GM23338 (cell line): ENCODE results near the gene KRTAP3-2. TPM values are rescaled to one million over a fixed set of nuclear protein-coding genes. Genes with fewer than 3 reads are reported as not detected.

Experiments
- ATAC-seq: fragments of 200-7000 bp; cut with Tn5 transposase; 3 replicates; pipeline ENCODE4 v1.9.1; 2020
- DNase-seq: peaks from one replicate; pipeline ENCODE4 v3.0.0-alpha.2; 2015; ENCODE audit warnings: low spot score
- H2AFZ ChIP-seq: fragments of 200-600 bp; sonication (generic); 2 replicates; pipeline ENCODE4 v1.8.0; 2016; ENCODE audit warnings: antibody characterized with exemption, mild to moderate bottlenecking, moderate library complexity
- H3F3A ChIP-seq: fragments of 200-600 bp; sonication (generic); replicated peaks from 2 replicates; pipeline ENCODE4 v1.8.0; 2017; ENCODE audit warnings: antibody characterized with exemption, mixed run types, low read depth
- H3K27ac ChIP-seq: fragments of 200-600 bp; sonication (generic); 2 replicates; pipeline ENCODE4 v1.6.1; 2016; ENCODE audit warnings: low read depth
- H3K27me3 ChIP-seq: fragments of 200-600 bp; sonication (generic); 2 replicates; pipeline ENCODE4 v1.8.0; 2016; ENCODE audit warnings: mild to moderate bottlenecking, mixed run types, moderate library complexity; ENCODE audit not compliant: insufficient read depth
- H3K36me3 ChIP-seq: fragments of 200-600 bp; sonication (generic); 2 replicates; pipeline ENCODE4 v1.8.0; 2016; ENCODE audit warnings: mild to moderate bottlenecking; ENCODE audit not compliant: insufficient read depth
- H3K4me1 ChIP-seq: fragments of 200-600 bp; sonication (generic); 2 replicates; pipeline ENCODE4 v1.8.0; 2016; ENCODE audit warnings: mild to moderate bottlenecking, moderate library complexity; ENCODE audit not compliant: insufficient read depth
- H3K4me2 ChIP-seq: fragments of 200-600 bp; sonication (generic); 2 replicates; pipeline ENCODE4 v1.7.1; 2017; ENCODE audit warnings: mixed run types
- H3K4me3 ChIP-seq: fragments of 200-600 bp; sonication (generic); 2 replicates; pipeline ENCODE4 v1.6.1; 2016; ENCODE audit warnings: mixed run types
- H3K79me2 ChIP-seq: fragments of 200-600 bp; sonication (generic); replicated peaks from 2 replicates; pipeline ENCODE4 v1.8.0; 2017; ENCODE audit warnings: mild to moderate bottlenecking; ENCODE audit not compliant: insufficient read depth
- H3K9me2 ChIP-seq: fragments of 200-600 bp; sonication (generic); 2 replicates; pipeline ENCODE4 v1.8.0; 2017; ENCODE audit not compliant: insufficient read depth
- H4K20me1 ChIP-seq: fragments of 200-600 bp; sonication (generic); replicated peaks from 2 replicates; pipeline ENCODE4 v1.8.0; 2017; ENCODE audit warnings: mild to moderate bottlenecking; ENCODE audit not compliant: insufficient read depth
- H3K27ac Mint-ChIP-seq: 2 replicates; pipeline ENCODE4 v1.8.0; 2020; ENCODE audit warnings: inconsistent platforms, mild to moderate bottlenecking, moderate library complexity, mixed read lengths
- H3K27me3 Mint-ChIP-seq: 3 replicates; pipeline ENCODE4 v1.8.0; 2022; ENCODE audit warnings: low read depth, mild to moderate bottlenecking, moderate library complexity, mixed read lengths, inconsistent platforms; ENCODE audit not compliant: insufficient read depth, poor library complexity
- H3K36me3 Mint-ChIP-seq: 3 replicates; pipeline ENCODE4 v1.8.0; 2021; ENCODE audit warnings: low read depth, mild to moderate bottlenecking, inconsistent platforms, moderate library complexity, mixed read lengths
- H3K4me1 Mint-ChIP-seq: 3 replicates; pipeline ENCODE4 v1.8.0; 2020; ENCODE audit warnings: mild to moderate bottlenecking, inconsistent platforms, mixed read lengths
- H3K4me3 Mint-ChIP-seq: 3 replicates; pipeline ENCODE4 v1.8.0; 2021; ENCODE audit warnings: moderate library complexity, mild to moderate bottlenecking, inconsistent platforms, mixed read lengths
- H3K9me3 Mint-ChIP-seq: 3 replicates; pipeline ENCODE4 v1.8.0; 2020; ENCODE audit warnings: moderate library complexity, mild to moderate bottlenecking, inconsistent platforms, mixed read lengths
- CREB1 ChIP-seq: fragments of 250-450 bp; sonication (Bioruptor Pico); IDR thresholded peaks from 2 replicates; pipeline ENCODE4 v1.5.0; 2020; ENCODE audit warnings: low read depth, mild to moderate bottlenecking, moderate library complexity
- CTCF ChIP-seq, 2 experiments: fragments of 200-600 bp in 1 of 2; sonication (generic) in 1 of 2; conservative IDR thresholded peaks; 2 replicates each; pipeline versions ENCODE4 v1.5.1 to v1.6.1; 2016 to 2017; ENCODE audit warnings: antibody characterized with exemption in 2 of 2, low read depth in 2 of 2, mild to moderate bottlenecking in 2 of 2, moderate library complexity in 1 of 2
- ETS1 ChIP-seq: IDR thresholded peaks from 2 replicates; pipeline ENCODE4 v1.6.1; 2016; ENCODE audit warnings: antibody characterized with exemption
- EZH2 ChIP-seq: fragments of 200-600 bp; sonication (generic); IDR thresholded peaks from one replicate; pipeline ENCODE4 v1.8.0; 2017; ENCODE audit warnings: antibody characterized with exemption, mild to moderate bottlenecking, low read depth; ENCODE audit not compliant: unreplicated experiment
- EZH2phosphoT487 ChIP-seq: fragments of 200-600 bp; sonication (generic); IDR thresholded peaks from one replicate; pipeline ENCODE4 v1.8.1; 2018; ENCODE audit warnings: antibody characterized with exemption; ENCODE audit not compliant: unreplicated experiment
- JUNB ChIP-seq: IDR thresholded peaks from one replicate; pipeline ENCODE4 v1.6.1; 2016; ENCODE audit warnings: antibody characterized with exemption; ENCODE audit not compliant: unreplicated experiment
- NANOG ChIP-seq: IDR thresholded peaks from 2 replicates; pipeline ENCODE4 v1.6.1; 2016; ENCODE audit warnings: antibody characterized with exemption, borderline replicate concordance
- POLR2AphosphoS5 ChIP-seq: IDR thresholded peaks from 2 replicates; pipeline ENCODE4 v1.6.1; 2016; ENCODE audit warnings: antibody characterized with exemption, low read depth
- STAT1 ChIP-seq: IDR thresholded peaks from one replicate; pipeline ENCODE4 v1.6.1; 2016; ENCODE audit warnings: antibody characterized with exemption; ENCODE audit not compliant: unreplicated experiment
- ZNF331 ChIP-seq: fragments of 250-450 bp; sonication (Bioruptor Pico); IDR thresholded peaks from 2 replicates; pipeline ENCODE4 v1.5.0; 2020; ENCODE audit warnings: low read depth, mild to moderate bottlenecking, moderate library complexity
- polyA plus RNA-seq: library from polyadenylated mRNA; unstranded; fragments of >200 nt; fragmentation: Nextera tagmentation; extraction: Ambion mirVana; gene quantifications from 2 replicates; pipeline ENCODE4 v1.2.1, GENCODE V29; 2016
- total RNA-seq: library from RNA; depleted of rRNA; stranded (reverse); fragments of >200 nt; shearing (Covaris generic); gene quantifications from 2 replicates; pipeline ENCODE4 v1.2.3, GENCODE V29; 2014
- TF ChIP-seq, protein P1 (sequence below): fragments of 250-450 bp; sonication (Bioruptor Pico); IDR thresholded peaks from 2 replicates; pipeline ENCODE4 v1.5.0; 2020; ENCODE audit warnings: mild to moderate bottlenecking, moderate library complexity

Gene KRTAP3-2
- total and polyA plus RNA-seq, 2 experiments from 2014 or later, result not detected

DNA sequence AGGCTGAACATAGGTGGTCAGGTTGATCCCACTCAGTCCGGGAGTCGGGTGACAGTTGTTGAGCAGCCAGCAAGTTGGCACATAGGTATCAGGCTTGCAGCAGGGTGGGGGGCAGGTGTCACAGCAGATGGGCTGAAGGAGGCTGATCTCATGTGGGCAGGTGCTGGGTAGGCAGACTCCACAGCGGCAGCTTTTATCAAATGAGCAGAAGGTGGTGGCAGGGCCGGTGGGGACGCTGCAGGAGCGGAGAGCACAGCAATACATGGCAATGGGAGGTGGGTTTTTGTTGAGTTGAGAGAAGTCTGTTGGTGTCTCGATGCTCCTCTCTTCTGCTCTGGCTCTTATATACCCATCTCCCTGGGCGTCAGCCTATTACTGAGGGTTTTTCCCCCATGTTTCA is 9.1 kb upstream of the KRTAP3-2 start, which contains the start of gene KRTAP3-1:
Gene KRTAP3-1 (minus strand): TSS at position 318 of the 400 bp plus-strand sequence. CDS start 54 bp downstream, at position 264.
- H3K36me3 ChIP-seq, result no peaks in the 10 kb centered on the region
- no peaks in the 10 kb centered on the region; the same call in 1 of the 2 replicates for H3K9me2 ChIP-seq
- no peak within 1 kb of the TSS for H3K27ac ChIP-seq
- no peaks in the 10 kb centered on the region for H3F3A ChIP-seq
- Mint-ChIP-seq H3K9me3 (no peaks in the 10 kb centered on the region), H3K27me3 (peaks cover 1% of the 10 kb centered on the region), H3K4me3 (no peak within 1 kb of the TSS), H3K36me3 (no peaks in the 10 kb centered on the region), H3K4me1 (peaks cover 10% of the 10 kb centered on the region; the same call in 2 of the 3 replicates), H3K27ac (no peak within 1 kb of the TSS)
- H4K20me1 ChIP-seq, result no peaks in the 10 kb centered on the region
- no peak within 1 kb of the TSS for H2AFZ ChIP-seq
- H3K79me2 ChIP-seq, result no peaks in the 10 kb centered on the region
- TF ChIP-seq STAT1, result no peak
- no peak for TF ChIP-seq CREB1
- no peak for TF ChIP-seq EZH2phosphoT487
- TF ChIP-seq ETS1, result no peak
- no peak for TF ChIP-seq ZNF331 (CRISPR knock-in tag)
- TF ChIP-seq, protein P1, sequence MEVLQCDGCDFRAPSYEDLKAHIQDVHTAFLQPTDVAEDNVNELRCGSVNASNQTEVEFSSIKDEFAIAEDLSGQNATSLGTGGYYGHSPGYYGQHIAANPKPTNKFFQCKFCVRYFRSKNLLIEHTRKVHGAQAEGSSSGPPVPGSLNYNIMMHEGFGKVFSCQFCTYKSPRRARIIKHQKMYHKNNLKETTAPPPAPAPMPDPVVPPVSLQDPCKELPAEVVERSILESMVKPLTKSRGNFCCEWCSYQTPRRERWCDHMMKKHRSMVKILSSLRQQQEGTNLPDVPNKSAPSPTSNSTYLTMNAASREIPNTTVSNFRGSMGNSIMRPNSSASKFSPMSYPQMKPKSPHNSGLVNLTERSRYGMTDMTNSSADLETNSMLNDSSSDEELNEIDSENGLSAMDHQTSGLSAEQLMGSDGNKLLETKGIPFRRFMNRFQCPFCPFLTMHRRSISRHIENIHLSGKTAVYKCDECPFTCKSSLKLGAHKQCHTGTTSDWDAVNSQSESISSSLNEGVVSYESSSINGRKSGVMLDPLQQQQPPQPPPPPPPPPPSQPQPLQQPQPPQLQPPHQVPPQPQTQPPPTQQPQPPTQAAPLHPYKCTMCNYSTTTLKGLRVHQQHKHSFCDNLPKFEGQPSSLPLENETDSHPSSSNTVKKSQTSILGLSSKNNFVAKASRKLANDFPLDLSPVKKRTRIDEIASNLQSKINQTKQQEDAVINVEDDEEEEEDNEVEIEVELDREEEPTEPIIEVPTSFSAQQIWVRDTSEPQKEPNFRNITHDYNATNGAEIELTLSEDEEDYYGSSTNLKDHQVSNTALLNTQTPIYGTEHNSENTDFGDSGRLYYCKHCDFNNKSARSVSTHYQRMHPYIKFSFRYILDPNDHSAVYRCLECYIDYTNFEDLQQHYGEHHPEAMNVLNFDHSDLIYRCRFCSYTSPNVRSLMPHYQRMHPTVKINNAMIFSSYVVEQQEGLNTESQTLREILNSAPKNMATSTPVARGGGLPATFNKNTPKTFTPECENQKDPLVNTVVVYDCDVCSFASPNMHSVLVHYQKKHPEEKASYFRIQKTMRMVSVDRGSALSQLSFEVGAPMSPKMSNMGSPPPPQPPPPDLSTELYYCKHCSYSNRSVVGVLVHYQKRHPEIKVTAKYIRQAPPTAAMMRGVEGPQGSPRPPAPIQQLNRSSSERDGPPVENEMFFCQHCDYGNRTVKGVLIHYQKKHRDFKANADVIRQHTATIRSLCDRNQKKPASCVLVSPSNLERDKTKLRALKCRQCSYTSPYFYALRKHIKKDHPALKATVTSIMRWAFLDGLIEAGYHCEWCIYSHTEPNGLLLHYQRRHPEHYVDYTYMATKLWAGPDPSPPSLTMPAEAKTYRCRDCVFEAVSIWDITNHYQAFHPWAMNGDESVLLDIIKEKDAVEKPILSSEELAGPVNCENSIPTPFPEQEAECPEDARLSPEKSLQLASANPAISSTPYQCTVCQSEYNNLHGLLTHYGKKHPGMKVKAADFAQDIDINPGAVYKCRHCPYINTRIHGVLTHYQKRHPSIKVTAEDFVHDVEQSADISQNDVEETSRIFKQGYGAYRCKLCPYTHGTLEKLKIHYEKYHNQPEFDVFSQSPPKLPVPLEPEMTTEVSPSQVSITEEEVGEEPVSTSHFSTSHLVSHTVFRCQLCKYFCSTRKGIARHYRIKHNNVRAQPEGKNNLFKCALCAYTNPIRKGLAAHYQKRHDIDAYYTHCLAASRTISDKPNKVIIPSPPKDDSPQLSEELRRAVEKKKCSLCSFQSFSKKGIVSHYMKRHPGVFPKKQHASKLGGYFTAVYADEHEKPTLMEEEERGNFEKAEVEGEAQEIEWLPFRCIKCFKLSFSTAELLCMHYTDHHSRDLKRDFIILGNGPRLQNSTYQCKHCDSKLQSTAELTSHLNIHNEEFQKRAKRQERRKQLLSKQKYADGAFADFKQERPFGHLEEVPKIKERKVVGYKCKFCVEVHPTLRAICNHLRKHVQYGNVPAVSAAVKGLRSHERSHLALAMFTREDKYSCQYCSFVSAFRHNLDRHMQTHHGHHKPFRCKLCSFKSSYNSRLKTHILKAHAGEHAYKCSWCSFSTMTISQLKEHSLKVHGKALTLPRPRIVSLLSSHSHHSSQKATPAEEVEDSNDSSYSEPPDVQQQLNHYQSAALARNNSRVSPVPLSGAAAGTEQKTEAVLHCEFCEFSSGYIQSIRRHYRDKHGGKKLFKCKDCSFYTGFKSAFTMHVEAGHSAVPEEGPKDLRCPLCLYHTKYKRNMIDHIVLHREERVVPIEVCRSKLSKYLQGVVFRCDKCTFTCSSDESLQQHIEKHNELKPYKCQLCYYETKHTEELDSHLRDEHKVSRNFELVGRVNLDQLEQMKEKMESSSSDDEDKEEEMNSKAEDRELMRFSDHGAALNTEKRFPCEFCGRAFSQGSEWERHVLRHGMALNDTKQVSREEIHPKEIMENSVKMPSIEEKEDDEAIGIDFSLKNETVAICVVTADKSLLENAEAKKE (CRISPR knock-in tag), result no peak
- TF ChIP-seq EZH2, result no peak
- TF ChIP-seq POLR2AphosphoS5, result no peak
- no peak for TF ChIP-seq CTCF (conservative IDR thresholded peaks at IDR 0.05; ENCODE audit: low read depth in 2 of 2)
- no peak for TF ChIP-seq JUNB
- TF ChIP-seq NANOG, result no peak
- peak within 1 kb of the TSS; percentile 27; the same call in 1 of the 2 replicates for H3K4me2 ChIP-seq
- no peak for DNase-seq
- no peak within 1 kb of the TSS for H3K4me3 ChIP-seq
- peaks cover 14% of the 10 kb centered on the region for H3K4me1 ChIP-seq
- peak; percentile 34; the same call in 2 of the 3 replicates for ATAC-seq
- no peaks in the 10 kb centered on the region for H3K27me3 ChIP-seq
